Sigmoid colon (tissue), 7 donors: Measurements from ENCODE around the gene SPEM3. TPM values are rescaled to one million over a fixed set of nuclear protein-coding genes. Genes with fewer than 3 reads are reported as not detected.

Experiments used
- DNase-seq: peaks from one replicate; pipeline ENCODE4 v3.0.0-alpha.2; 2019
- H3K27ac ChIP-seq, 4 donors: fragments of 200-600 bp; sonication (generic); one replicate each; pipeline ENCODE4 v1.5.1; 2016 to 2019; ENCODE audit warnings: mild to moderate bottlenecking in 1 of 4
- H3K27me3 ChIP-seq, 3 donors: fragments of 200-600 bp; sonication (generic); one replicate each; pipeline ENCODE4 v1.5.1; 2019; ENCODE audit warnings: mild to moderate bottlenecking in 1 of 3
- H3K36me3 ChIP-seq, 4 donors: fragments of 200-600 bp; sonication (generic); one replicate each; pipeline ENCODE4 v1.5.1; 2016 to 2019
- H3K4me1 ChIP-seq, 4 donors: fragments of 200-600 bp; sonication (generic); one replicate each; pipeline ENCODE4 v1.5.1; 2017 to 2019
- H3K4me3 ChIP-seq, 4 donors: fragments of 200-600 bp; sonication (generic); one replicate each; pipeline ENCODE4 v1.5.1; 2017 to 2019; ENCODE audit warnings: mild to moderate bottlenecking in 2 of 4, moderate library complexity in 1 of 4
- H3K9me3 ChIP-seq, 4 donors: fragments of 200-600 bp in 3 of 4; sonication (generic) in 3 of 4; one replicate each; pipeline versions ENCODE4 v1.5.1 to v1.6.1; 2013 to 2019
- EP300 ChIP-seq, 4 donors: sonication (generic); formaldehyde crosslinking; IDR thresholded peaks; one replicate each; pipeline ENCODE4 v1.6.1; 2017; ENCODE audit warnings: antibody characterized with exemption in 4 of 4
- POLR2A ChIP-seq, 2 donors: fragments of 450-650 bp; IDR thresholded peaks; one replicate each; pipeline ENCODE4 v1.6.1; 2016; ENCODE audit warnings: antibody characterized with exemption in 2 of 2, mild to moderate bottlenecking in 2 of 2, moderate library complexity in 2 of 2
- POLR2AphosphoS5 ChIP-seq, 4 donors: sonication (generic); formaldehyde crosslinking; IDR thresholded peaks; one replicate each; pipeline ENCODE4 v1.6.1; 2017; ENCODE audit warnings: antibody characterized with exemption in 4 of 4
- WGBS, 2 donors: extraction: QIAGEN DNeasy Blood & Tissue Kit; methylation state at CpG; one replicate each; pipeline ENCODE4 v1.1.7; 2013; 5-methylcytosine and 5-hydroxymethylcytosine counted together
- intact Hi-C: fragments of 100-400 bp; cut with DNase I; formaldehyde crosslinking; loops from one replicate; pipeline ENCODE4 v1.15.1; 2023
- polyA plus RNA-seq, 3 donors: library from polyadenylated mRNA; stranded (reverse); fragments of 200-250 nt; gene quantifications; one replicate each; pipeline ENCODE4 v1.2.3, GENCODE V29; 2013
- total RNA-seq, 4 donors: library from RNA; depleted of rRNA; stranded (reverse); fragments of >200 nt; gene quantifications; one replicate each; pipeline ENCODE4 v1.1.0, GENCODE V29; 2016
- TF ChIP-seq, protein P1 (sequence below), 4 experiments: fragments of 450-650 bp in 3 of 4; fragments of 200-600 bp in 1 of 4; IDR thresholded peaks; one replicate each; pipeline ENCODE4 v1.5.1; 2016 to 2019; ENCODE audit warnings: antibody characterized with exemption in 4 of 4, mild to moderate bottlenecking in 3 of 4, moderate library complexity in 2 of 4
- donor health status: healthy with polysubstance abuse.
- donor health status: Bipolar disorder and iron deficiency.
- donor health status: healthy.

Gene SPEM3
- total and polyA plus RNA-seq, 7 donors, result not detected

DNA sequence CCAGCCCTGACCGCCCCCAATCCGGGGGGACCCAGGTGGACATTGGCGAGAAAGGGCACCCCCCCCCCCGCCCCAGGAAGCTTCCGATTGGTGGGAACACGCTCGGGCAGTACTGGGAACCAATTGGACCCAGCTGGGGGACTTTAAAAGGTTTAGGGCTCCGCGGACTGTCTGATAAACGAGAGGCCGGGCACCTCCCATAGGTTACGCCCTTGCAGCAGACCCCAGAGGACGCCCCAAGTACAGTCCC is 25.0 kb upstream of the SPEM3 start:
- H3K4me3 ChIP-seq, result peak overlapping the region; percentile 65 to 93 (median 85)
- peaks cover 0 to 7% (median under 1%) of the 10 kb centered on the region in 4 donors for H3K36me3 ChIP-seq
- H3K4me1 ChIP-seq, result peaks cover 0 to 49% (median 34%) of the 10 kb centered on the region in 4 donors
- intact Hi-C loops, result loop anchor here (2.0 to 10.0 kb wide), 3 partner anchors 81 to 759 kb away; partner anchors contain the start of genes GABARAP, KIAA0753, POLR2A and TXNDC17
- TF ChIP-seq POLR2A (IDR thresholded peaks at IDR 0.05) (no peak), POLR2AphosphoS5 (IDR thresholded peaks at IDR 0.05) (no peak), EP300 (IDR thresholded peaks at IDR 0.05) (no peak)
- TF ChIP-seq, protein P1, sequence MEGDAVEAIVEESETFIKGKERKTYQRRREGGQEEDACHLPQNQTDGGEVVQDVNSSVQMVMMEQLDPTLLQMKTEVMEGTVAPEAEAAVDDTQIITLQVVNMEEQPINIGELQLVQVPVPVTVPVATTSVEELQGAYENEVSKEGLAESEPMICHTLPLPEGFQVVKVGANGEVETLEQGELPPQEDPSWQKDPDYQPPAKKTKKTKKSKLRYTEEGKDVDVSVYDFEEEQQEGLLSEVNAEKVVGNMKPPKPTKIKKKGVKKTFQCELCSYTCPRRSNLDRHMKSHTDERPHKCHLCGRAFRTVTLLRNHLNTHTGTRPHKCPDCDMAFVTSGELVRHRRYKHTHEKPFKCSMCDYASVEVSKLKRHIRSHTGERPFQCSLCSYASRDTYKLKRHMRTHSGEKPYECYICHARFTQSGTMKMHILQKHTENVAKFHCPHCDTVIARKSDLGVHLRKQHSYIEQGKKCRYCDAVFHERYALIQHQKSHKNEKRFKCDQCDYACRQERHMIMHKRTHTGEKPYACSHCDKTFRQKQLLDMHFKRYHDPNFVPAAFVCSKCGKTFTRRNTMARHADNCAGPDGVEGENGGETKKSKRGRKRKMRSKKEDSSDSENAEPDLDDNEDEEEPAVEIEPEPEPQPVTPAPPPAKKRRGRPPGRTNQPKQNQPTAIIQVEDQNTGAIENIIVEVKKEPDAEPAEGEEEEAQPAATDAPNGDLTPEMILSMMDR (IDR thresholded peaks at IDR 0.05), result no peak
- no peaks in the 10 kb centered on the region for H3K27me3 ChIP-seq
- WGBS, 2 donors, result 0% methylated on average over 13 of the region's 13 CpGs
- H3K27ac ChIP-seq, result peak overlapping the region; percentile 88 to 95 (median 92)
- H3K9me3 ChIP-seq, result no peaks in the 10 kb centered on the region
- DNase-seq, result no peak

DNA sequence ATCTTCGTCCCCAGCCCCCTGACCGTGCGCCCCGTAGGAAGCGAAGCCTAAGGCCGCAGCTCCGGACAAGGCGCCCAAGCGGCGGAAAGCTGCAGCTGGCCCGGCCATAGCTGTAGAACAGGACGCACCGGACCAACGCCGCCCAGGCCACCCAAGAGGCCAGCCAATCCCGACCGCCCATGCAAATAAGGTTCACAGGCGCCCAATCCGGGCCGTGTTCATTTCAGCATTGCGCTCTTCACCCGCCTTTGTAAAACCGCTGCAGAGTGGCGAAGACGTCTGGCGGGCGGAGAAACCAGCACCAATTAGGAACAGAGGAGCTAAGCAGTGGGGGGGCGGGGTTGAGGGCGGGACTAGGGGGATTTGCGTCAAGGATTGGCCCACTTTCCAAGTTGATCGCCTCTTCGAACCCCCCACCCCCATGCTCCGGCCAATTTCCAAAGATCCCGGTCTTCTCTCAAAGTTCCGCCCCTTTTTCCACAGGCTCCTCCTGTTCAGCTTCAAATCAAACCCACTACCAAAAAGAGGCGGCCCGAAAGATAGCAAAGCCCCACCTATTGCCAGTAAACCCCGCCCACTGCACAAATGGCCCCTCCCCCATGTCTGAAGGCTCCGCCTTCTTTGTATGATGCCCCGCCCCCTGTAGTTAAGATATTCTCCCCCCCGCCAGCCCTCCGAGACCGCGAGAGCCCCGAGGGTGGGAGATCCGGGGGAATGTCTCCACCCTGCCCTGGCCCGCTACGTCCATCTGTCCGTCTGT is 24.5 kb upstream of the SPEM3 start, which contains the start of gene TMEM256:
TMEM256 (minus strand) TSS at position 121 of the 760 bp plus-strand sequence; CDS start at position 108, 13 bp downstream.
- TF ChIP-seq POLR2A (IDR thresholded peaks at IDR 0.05), result peak; percentile 90 to 97
- TF ChIP-seq, protein P1 (IDR thresholded peaks at IDR 0.05), result no peak
- TF ChIP-seq EP300 (IDR thresholded peaks at IDR 0.05), result no peak
- peak; percentile 98 to 99 (median 98) for TF ChIP-seq POLR2AphosphoS5 (IDR thresholded peaks at IDR 0.05)
- 0% methylated on average over 49 of the region's 49 CpGs for WGBS, 2 donors
- peak within 1 kb of the TSS; percentile 70 to 93 (median 85) for H3K4me3 ChIP-seq
- H3K27me3 ChIP-seq, result no peaks in the 10 kb centered on the region
- H3K4me1 ChIP-seq, result peaks cover 0 to 49% (median 34%) of the 10 kb centered on the region in 4 donors
- H3K36me3 ChIP-seq, result peaks cover 0 to 12% (median 3%) of the 10 kb centered on the region in 4 donors
- intact Hi-C loops, result loop anchor here (2.0 to 10.0 kb wide), 6 partner anchors 33 to 759 kb away; partner anchors contain the start of genes GABARAP, KIAA0753, POLR2A and TXNDC17
- no peaks in the 10 kb centered on the region for H3K9me3 ChIP-seq
- DNase-seq, result peak; percentile 100
- H3K27ac ChIP-seq, result peak within 1 kb of the TSS; percentile 88 to 95 (median 92)

DNA sequence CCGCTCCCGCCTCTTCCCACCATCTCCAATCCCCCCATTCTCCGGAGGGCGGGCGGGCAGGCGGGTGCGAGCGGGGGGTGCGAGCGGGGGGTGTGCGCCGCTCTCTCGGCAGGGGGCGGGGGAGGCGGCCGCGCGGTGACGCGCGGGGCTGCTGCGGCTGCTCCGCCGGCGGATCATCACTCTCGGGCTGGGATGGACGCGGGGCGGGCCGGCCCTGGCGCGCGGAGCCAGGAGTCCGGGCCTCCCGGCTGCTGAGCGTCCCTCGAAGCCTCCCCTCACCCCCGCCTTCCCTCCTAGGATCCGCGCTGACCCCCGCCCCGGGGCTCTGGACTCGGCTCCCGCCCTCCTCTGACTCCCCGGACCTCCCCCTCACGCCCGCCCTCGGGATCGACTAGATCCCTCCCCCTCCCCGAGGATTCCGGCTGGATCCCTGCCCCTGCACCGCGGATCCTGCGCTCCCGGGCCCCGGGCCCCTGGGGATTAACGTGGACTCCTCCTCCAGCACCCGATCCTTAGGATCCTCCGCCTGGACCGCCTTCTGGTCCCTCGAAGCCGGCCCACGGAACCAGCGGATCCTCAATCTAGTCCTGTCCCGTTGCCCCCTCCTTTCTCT is 23.8 kb upstream of the SPEM3 start:
- peak; percentile 90 for DNase-seq

More for the DNA sequence above, 23.8 kb upstream of the SPEM3 start:
- Histone ChIP-seq H3K4me3 (peak overlapping the region; percentile 70 to 93 (median 85)), H3K36me3 (peaks cover 0 to 19% (median 4%) of the 10 kb centered on the region in 4 donors), H3K9me3 (no peaks in the 10 kb centered on the region), H3K27ac (peak overlapping the region; percentile 88 to 95 (median 92)), H3K27me3 (no peaks in the 10 kb centered on the region), H3K4me1 (peaks cover 0 to 49% (median 34%) of the 10 kb centered on the region in 4 donors)
- 1% methylated on average over 65 of the region's 65 CpGs for WGBS, 2 donors
- peak; percentile 70 to 89 (median 78) for TF ChIP-seq POLR2AphosphoS5 (IDR thresholded peaks at IDR 0.05)
- TF ChIP-seq EP300 (IDR thresholded peaks at IDR 0.05), result no peak
- peak in 1 of 2 donors; percentile 26 for TF ChIP-seq POLR2A (IDR thresholded peaks at IDR 0.05)
- TF ChIP-seq, protein P1 (IDR thresholded peaks at IDR 0.05), result no peak
- intact Hi-C loops, result loop anchor here (2.0 to 10.0 kb wide), 5 partner anchors 32 to 760 kb away; partner anchors contain the start of genes GABARAP, KIAA0753 and TXNDC17
